NCI-H226 (cell line): ENCODE data around the gene IPO13.

Experiments
- DNase-seq: peaks from one replicate; pipeline ENCODE4 v3.0.0-alpha.2; 2015

The IPO13 gene

DNA sequence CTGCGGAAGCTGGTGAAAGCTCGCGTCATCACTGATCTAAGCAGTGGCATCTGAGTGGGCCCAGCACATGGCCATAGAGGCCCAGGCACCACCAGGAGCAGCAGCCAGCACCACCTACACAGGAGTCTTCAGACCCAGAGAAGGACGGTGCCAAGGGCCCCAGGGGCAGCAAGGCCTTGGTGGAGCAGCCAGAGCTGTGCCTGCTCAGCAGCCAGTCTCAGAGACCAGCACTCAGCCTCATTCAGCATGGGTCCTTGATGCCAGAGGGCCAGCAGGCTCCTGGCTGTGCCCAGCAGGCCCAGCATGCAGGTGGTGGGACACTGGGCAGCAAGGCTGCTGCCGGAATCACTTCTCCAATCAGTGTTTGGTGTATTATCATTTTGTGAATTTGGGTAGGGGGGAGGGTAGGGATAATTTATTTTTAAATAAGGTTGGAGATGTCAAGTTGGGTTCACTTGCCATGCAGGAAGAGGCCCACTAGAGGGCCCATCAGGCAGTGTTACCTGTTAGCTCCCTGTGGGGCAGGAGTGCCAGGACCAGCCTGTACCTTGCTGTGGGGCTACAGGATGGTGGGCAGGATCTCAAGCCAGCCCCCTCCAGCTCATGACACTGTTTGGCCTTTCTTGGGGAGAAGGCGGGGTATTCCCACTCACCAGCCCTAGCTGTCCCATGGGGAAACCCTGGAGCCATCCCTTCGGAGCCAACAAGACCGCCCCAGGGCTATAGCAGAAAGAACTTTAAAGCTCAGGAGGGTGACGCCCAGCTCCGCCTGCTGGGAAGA, 16.4 kb upstream of the IPO13 start:
- DNase-seq: no peak

DNA sequence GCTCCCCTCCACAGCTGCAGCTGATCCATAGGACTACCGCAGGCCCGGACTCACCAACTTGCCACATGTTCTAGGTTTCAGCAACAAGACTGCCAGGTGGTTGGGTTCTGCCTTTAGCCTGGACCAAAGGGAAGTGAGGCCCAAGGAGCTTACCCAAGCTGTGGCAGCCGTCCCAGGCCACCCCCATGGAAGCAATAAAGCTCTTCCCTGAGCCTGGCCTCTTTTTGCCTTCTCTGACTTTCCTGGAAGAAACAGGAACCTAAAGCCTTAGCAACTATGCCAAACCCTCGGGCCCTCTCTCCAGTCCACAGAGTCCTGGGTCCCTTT, 15.8 kb upstream of the IPO13 start:
- no peak for DNase-seq

DNA sequence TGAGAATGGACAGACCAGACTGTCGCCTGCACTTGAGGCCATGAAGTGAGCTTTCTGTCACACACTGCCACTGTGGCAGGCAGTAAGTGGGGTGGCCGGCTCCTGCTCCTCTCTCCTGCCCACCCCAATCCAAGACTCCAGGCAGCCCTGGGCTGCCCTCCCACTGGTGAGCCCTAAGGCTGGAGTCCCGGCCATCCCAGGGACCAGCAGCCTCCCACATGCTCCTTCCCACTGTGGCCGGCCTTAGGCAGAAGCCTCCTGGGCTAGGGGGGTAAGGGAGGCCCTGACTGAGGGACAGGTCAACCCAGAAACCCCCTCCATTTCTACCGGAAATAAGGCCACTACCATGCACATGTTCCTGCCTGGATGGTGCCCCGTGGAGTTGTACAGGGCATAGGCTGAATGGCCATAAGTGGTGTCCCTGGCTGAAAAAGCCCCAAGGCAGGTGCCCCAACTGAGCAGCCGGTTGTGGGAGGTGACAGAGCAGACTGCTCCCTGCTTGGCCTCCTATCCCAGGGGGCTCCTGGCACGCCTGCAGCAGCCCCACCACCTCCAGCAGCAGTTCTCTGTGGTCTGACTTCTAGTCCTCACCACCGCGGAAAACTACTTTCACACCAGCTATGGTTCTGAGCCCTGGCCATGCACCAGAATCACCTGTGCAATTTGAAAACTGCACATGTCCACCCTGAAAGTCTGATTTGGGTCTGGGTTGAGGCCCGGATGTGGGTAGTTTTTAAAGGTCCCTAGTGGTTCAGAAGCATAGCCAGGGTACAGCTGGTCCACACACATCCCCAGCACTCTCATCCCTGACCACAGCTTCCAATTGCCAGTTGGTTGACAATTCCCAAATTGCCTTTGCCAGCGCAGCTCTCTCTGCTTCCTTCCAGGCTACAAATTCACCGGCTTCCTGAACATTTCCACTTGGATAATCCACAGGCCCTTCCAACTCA, 14.8 kb upstream of the IPO13 start:
- no peak for DNase-seq

DNA sequence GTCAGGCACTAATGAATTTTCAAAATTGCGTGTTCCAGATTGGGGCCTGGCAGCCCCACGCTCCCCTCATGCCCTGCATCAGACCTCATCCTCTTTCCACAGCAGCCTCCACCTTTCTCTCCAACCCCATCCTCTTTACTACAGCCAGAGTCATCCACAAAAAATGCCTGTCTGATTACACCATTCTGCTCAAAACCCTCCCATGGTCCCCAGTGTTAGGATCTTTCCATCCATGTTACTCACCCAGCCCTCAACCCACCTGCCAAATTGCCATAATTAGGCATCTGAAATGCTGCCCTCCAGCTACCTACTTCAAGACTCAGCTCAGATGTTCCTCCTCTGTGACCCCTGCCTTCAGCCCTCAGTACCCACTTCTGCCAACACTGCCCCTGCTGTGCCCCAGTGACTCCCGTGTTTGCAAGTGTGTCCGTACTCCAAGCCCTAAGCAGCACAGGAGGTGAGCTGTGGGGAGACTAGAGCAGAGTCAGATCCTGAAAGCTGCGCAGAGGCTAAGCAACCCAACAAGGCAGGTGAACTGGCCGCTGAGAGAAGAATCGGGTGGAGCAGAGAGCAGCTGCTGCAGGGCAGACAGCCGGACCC, 13.9 kb upstream of the IPO13 start:
- peak; percentile 72 for DNase-seq

DNA sequence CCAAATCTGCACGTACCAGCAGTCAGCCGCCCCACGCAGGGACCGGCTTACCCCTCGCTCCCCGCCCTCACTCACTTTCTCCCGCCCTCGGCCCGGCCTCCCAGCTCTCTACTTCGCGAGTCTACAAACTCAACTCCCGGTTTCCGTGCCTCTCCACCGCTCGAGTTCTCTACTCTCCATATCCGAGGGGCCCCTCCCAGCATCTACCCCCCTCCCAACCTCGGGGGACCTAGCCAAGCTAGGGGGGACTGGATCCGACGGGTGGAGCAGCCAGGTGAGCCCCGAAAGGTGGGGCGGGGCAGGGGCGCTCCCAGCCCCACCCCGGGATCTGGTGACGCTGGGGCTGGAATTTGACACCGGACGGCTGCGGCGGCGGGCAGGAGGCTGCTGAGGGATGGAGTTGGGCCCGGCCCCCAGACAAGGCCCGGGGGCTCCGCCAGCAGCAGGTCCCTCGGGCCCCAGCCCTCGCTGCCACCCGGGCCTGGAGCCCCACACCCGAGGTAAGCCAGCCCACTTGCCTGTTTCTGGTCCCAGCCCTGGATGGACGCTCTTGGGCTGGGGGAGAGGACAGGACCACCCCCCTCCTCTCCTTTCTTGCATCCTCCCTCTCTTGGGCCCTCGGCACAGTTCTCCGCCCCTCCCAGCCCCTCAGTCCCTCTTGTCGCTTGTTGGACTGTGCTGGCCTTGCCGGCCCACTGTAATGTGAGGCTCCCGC, 13.2 kb upstream of the IPO13 start, which contains the start of gene ARTN:
Gene ARTN (plus strand): TSS at position 416 of the 715 bp plus-strand sequence. CDS start 1,856 bp downstream, outside the sequence.
- no peak for DNase-seq

DNA sequence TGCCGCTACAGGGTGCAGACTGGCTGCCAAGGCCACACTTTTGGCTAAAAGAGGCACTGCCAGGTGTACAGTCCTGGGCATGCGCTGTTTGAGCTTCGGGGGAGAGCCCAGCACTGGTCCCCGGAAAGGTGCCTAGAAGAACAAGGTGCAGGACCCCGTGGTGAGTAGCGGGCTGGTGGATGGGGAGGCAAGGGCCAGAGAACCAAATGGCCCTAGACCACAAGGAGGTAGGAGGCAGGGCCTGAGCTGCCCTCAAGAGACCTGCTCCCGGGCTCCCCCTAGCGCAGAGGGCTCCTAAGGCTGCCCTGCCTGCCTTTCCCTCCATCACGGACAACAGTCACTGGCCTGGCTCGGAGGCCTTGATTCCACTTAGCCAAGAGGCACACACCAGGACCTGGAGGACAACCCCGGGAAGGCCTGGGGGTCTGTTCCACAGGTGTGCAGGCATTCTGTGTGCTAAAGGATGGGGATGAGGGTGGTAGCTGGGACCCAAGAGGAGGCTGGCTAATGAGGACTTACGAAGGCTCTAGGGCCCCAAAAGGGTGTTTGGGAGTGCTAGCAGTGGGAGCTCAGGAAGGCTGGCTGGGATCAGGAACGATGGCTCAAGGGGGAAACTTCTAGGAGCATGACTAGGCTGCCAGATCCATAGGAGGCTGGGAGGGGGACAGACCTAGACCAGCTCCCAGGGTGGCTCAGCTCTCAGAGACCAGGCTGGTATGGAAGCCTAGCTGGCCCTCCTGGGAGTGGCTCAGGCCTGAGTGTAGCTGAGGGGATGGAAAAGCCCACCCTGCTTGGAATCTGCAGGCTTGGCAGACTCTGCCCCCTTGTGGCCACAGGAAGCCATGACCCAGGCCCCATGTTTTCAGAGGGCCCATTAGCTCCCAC, 12.4 kb upstream of the IPO13 start:
- peak; percentile 37 for DNase-seq

DNA sequence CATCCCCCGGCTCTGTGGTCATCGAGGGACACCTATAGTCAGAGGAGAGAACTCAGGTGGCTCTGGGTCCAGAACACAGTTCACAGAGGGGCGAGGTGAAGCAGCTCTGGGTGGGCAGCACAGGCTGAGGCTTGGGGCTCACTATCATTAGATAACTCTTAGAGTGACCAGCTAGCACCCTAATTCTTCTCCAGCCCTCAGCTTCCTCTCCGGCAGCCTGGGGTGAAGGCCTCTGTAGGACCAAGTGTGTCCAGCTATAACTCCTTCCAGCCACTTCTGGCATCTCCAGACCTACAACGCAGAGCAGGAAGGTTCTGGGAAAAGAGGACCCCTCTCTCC, 11.8 kb upstream of the IPO13 start:
- no peak for DNase-seq

DNA sequence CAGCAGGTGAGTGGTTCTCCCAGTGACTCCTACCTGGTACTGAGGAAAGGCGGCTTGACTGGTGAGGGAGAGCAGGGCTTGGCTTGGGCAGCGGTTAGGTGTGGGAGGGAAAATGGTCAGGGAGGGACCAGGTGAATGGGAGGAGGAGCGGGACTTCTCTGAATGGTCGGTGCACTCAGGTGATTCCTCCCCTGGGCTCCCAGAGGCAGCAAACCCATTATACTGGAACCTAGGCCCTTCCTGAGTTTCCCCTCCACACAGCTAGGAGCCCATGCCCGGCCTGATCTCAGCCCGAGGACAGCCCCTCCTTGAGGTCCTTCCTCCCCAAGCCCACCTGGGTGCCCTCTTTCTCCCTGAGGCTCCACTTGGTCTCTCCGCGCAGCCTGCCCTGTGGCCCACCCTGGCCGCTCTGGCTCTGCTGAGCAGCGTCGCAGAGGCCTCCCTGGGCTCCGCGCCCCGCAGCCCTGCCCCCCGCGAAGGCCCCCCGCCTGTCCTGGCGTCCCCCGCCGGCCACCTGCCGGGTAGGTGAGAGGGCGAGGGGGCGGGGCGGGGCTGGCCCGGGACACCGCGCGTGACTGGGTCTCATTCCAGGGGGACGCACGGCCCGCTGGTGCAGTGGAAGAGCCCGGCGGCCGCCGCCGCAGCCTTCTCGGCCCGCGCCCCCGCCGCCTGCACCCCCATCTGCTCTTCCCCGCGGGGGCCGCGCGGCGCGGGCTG, 10.9 kb upstream of the IPO13 start:
- DNase-seq: no peak

DNA sequence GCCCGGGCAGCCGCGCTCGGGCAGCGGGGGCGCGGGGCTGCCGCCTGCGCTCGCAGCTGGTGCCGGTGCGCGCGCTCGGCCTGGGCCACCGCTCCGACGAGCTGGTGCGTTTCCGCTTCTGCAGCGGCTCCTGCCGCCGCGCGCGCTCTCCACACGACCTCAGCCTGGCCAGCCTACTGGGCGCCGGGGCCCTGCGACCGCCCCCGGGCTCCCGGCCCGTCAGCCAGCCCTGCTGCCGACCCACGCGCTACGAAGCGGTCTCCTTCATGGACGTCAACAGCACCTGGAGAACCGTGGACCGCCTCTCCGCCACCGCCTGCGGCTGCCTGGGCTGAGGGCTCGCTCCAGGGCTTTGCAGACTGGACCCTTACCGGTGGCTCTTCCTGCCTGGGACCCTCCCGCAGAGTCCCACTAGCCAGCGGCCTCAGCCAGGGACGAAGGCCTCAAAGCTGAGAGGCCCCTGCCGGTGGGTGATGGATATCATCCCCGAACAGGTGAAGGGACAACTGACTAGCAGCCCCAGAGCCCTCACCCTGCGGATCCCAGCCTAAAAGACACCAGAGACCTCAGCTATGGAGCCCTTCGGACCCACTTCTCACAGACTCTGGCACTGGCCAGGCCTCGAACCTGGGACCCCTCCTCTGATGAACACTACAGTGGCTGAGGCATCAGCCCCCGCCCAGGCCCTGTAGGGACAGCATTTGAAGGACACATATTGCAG, 10.2 kb upstream of the IPO13 start:
- no peak for DNase-seq

DNA sequence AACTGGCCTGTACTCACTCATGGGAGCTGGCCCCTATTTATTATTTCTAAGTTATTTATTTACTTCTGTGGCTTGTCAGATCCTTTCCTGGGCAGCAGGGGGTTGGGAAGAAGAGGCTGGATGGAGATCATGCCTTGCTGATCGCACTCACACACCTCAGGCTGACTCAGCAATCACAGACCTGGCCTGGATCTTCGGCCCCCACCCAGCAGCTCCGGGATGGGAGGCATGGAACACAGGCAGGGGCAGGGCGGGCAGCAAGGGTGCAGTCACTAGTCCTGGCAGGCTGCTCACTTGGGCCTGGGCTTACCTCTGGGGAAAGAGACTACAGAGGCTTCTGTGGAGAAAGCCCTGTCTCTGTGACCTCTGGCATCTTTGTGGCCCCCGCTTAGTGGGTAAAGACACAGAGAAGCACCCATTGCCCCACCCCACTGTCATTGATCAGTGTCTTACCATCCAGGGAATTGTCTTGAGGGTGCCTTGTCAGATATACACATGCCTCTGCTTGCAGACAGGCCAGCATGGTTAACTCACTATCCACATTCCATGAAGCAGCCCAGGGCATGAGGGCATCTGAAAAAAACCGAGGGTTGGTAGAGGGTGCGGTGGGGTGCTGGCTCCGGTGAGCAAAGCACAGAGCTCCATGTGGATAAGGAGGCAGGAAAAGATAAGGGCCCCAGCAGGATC, 9.4 kb upstream of the IPO13 start:
- no peak for DNase-seq

DNA sequence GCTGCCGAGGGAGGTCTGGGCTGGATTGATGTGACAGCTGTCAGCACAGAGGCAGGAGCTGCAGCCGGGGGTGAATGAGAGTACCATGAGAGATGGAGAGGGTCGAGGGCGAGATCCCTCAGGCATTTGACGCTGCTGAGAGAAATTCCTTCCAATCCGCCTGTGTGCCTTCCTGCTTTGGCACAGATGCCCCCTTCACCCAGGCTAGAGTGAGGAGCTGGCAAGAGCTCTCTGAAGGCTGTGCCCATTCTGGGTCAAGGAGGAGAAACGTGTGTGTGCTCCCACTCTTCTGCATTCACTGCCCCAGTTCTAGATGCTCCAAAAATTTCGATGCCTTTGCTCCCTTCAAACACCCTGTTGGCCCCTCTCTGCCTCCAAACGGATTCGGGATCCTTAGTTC, 8.4 kb upstream of the IPO13 start:
- no peak for DNase-seq

DNA sequence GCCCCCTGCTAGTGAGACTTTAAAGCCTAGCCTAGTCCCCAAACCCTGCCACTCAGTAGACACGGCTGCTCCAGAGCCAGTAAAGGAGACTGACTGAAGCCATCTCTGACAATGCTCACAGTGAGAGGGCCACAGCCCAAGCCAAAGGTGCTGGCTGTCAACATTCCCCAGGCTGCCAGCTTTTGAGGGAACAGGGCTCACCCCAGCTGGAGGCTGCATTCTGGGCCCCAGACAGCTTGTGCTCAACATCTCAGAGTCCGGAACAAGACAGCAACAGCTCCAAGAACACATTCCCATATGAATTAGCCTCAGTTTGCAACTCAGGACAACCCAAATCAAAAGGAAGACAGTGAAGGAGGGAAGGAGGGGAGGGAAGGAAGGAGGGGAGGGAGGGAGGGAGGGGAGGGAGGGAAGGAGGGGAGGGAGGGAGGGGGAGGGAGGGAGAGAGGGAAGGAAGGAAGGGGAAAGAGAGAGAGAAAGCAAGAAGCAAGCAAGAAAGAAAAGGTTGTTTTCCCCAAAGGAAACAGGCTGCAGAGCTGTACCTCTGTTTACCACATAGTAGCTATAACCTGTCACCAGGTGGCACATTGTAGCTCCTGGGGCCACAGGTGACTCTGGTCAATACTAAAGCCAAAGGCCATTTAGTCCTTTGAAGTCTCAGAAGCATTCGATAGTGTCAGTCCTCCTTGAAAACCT, 7.7 kb upstream of the IPO13 start:
- DNase-seq: no peak

DNA sequence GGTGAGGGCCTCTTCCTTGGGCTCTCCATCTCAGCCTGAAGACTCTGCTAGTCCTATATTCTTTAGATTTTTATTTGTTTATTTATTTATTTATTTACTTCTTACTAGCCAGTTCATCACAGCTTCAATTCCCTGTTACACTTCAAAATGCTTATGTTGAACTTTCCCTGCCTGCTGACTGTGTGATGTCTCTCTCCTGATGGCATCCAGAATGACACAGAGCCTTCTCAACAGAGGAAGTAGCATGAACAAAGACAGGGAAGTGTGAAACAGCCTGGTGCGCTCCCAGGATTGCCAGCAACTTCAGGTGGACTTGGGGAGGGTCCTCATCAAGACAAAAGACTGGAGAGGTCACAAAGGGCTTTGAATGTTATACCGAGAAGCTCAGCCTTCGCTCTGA, 4.3 kb upstream of the IPO13 start:
- peak; percentile 0 for DNase-seq

DNA sequence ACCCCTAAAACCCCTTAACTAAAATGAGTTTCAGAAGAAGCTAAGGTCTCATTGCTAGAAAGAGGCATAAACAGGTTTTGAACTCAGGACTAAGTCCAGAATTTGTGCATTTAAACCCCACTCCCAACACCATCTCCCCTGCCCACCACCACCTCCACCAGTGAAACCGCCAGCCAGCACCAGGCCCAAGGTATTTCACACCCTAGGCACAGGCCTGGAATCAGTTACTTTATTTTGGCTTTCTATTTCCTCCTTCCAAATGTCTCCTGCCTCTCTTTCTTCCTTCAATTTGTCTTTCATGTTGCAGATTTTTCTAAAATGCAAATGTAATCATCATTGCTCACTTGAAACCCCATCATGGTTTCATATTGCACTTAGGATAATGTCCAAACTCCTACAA, 1.9 kb upstream of the IPO13 start:
- DNase-seq: peak; percentile 0

DNA sequence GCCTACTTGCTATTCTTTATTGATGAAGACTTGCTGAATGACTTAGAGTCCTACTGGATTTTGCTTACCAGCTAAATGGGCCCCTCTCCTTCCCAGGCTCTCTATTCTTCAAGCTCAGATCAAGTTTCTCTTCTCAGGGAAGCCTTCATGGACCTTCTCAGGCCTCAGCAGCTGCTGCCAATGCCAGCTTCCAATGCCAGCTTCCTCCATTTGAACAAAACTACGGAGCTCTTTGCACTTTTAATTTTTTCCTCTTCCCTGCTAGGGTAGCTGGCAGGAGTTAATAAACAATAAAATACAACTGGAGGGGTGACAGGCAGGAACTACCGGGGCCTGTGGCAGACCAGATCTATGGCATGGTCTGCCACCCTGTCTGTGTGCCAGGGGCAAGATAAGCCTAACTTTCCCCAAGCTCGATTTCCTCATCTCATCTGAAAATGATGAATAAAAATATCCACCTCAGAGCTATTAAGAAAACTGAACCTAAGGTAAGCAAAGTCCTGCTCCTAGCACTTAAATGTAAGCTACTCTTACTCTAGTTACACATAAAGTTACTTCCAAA, 995 bp upstream of the IPO13 start:
- DNase-seq: peak; percentile 0

DNA sequence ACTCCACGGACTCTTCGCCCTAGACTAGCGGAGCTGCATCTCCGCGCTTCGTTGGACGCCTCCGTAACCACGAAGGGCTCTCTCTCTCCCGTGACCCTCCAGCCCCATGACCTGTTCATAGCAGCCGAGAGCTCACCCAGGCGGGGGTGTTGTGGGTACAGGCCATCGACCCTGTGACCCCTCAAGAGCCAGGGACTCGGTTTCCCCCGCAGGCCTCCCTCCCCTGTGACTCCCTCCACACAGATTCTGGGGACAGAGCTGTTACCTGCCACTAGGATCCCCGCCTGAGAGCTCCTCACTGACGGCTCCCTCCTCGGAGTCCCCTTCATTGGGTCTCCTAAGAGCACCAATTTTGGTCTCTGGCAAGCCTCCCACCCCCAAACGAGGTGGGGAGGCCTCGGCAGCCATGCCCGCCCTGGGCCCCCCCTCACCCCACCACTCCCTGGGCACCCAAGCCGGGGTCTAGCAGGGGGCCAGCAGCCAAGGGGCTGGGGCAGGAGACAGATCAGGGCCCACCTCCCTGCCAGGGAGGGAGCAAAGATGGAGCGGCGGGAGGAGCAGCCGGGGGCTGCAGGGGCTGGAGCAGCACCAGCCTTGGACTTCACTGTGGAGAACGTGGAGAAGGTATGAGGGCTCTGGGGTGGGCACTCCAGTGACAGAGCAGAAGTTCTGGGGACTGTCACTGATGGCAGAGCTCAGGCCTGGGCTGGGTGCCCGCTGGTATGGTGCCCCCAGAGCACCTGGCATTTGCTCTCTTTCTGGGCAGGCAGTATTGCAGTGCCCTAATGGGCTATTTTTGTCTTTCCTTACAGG, 517 bp downstream of the IPO13 start:
- DNase-seq: peak; percentile 1

DNA sequence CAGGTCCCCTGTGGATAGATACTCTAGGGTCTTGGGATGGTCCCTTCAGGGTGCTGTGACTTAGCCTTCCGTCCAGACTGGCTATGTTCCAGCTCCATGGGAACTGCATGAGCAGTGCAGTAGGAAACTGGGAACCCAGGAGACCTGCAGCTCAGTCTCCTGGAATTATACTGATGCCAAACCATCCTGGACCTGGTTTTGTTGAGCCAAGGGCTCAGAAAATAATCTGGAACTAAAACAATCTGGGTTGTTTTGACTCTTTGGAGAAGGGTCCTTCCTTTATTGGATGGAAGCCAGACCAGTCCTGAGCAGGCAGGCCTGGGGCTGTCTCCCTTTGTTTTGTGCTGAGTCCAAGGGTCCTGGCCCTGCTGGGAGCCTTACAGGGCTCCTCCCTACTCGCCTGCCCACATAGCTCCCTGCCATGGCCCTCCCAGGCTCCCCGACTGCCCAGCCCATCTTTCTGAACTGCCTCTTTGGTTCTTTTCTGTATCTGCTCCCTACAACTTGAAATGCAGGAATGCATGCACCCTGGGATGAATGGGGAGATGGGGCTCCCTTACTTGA, 1.2 kb downstream of the IPO13 start:
- peak; percentile 0 for DNase-seq

DNA sequence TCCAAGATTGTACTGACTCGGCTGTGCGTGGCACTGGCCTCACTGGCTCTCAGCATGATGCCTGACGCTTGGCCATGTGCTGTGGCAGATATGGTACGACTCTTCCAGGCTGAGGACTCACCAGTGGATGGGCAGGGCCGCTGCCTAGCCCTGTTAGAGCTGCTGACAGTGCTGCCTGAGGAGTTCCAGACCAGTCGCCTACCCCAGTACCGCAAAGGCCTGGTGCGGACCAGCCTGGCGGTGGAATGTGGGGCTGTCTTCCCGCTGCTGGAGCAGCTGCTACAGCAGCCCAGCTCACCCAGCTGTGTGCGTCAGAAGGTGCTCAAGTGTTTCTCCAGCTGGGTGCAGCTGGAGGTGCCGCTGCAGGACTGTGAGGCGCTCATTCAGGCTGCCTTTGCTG, 2.9 kb downstream of the IPO13 start:
- DNase-seq: no peak
